GM12872 (cell line): ENCODE data around the gene KLHL15.

ENCODE experiments used
- CTCF ChIP-seq: IDR thresholded peaks from 3 replicates; pipeline ENCODE4 v1.5.1; 2011; ENCODE audit warnings: low read depth, mild to moderate bottlenecking, low read length, moderate library complexity; ENCODE audit not compliant: insufficient read depth

KLHL15 gene

DNA sequence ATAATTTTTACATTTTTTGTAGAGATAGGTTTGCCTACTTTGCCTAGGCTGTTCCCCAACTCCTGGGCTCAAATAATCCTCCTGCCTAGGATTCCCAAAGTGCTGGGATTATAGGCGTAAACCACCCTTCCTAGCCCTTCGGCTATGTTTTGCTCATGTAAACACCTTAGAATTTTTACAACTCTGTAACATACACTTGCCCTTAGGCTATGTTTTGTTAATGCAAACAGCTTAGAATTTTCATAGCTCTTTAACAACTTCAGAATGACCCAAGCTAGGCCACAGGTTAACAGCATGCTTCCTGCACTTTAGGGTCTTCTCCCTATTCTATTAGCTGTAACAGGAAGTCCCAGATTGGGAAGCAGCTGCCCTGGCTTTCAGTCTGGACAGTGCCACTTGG lies 24.2 kb downstream of the KLHL15 start:
- no peak for TF ChIP-seq CTCF

DNA sequence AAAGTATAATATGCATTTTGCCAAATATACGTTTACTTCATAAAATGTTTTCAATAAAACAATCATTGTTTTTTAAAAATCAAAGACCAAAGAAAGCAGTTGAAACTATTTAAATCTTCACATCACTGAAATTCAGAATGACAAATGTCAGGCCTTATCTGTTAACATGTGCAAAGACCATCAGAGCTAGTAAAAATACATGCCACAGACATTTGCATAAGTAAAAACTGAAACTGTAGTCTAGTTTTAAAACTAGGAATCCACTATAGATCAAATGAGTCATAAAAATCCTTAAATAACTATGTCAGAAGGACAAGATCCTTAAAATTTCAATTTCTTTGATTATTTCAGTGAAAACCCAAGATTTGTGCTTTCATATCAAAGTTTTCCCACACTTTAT lies 24.8 kb downstream of the KLHL15 start:
- no peak for TF ChIP-seq CTCF

GRCh38 chrX:23999671-24000070 lies 27.3 kb downstream of the KLHL15 start:
- no peak for TF ChIP-seq CTCF

DNA sequence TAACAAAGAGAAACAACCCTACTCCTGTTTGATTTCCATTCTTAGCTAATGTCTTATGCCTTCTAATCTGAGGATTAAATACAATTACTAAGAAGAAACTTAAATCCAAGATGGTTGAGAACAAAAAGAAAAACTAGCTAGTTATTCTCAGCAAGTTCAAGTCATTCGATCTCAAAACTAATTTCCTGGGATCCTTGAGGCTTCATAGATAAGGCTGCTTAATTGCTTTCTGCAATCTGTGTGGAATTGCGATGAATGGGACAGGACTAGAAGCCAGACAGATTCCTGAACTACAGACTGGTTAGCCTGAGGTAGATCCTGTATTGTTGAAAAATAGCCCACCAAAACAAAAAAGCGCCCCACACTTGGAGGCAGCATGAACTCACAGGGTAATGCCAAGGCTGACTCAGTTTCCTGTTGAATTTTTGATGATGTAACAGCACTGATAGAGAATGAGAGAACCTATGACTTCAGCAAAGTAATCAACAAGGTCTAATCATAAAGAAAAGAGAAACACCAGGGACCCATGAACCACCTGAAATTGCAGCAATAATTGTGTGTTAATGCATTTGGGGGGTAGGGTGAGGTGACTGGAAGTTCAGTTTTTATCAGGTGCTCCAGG lies 33.9 kb downstream of the KLHL15 start:
- no peak for TF ChIP-seq CTCF

DNA sequence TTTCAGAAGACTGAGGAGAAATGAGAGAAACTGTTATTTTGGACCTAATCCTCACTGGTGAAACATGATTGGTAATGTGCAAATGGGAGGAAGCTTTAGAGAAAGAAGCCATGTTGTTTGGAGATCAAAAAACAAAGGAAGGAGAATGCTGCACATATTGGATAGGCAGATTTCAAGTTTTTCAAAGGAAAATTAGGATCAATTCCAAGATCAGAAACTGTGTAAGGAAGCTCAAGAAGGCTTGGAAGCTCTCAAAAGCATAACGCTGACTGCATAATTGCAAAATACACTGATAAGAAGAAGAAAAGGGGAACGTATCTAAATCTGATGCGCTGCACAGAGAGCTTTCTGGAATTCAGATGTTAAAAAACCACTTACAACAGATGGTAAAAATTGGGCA lies 34.6 kb downstream of the KLHL15 start:
- no peak for TF ChIP-seq CTCF

GRCh38 chrX:23990455-23990854 lies 36.5 kb downstream of the KLHL15 start:
- no peak for TF ChIP-seq CTCF

DNA sequence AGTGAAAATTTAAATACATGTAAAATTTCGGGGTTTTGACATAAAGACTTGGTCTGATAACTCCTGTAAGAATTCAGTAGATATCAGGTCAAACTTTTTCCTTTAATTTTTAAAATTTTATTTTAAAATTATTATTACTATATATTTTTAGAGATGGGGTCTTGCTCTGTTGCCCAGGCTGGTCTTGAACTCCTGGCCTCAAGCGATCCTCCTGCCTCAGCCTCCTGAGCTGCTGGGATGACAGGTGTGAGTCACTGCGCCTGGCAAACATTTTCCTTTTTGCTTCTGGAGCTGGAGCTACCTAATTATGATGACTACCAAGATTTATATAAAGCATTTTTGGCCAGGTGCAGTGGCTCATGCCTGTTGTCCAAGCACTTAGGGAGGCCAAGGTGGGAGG lies 37.3 kb downstream of the KLHL15 start:
- no peak for TF ChIP-seq CTCF
